Smooth muscle cell (in vitro differentiated cells): ENCODE data around the gene WDR37. TPM values are rescaled to one million over a fixed set of nuclear protein-coding genes. Genes with fewer than 3 reads are reported as not detected.

Experiments used
- DNase-seq: peaks from one replicate; lab custom pipeline; 2025; ENCODE audit not compliant: unreplicated experiment; lab: John Stamatoyannopoulos, UW
- H2AFZ ChIP-seq: fragments of 200-600 bp; sonication (generic); 2 replicates; pipeline ENCODE4 v1.6.0; 2016; ENCODE audit warnings: antibody characterized with exemption, low read depth, mild to moderate bottlenecking
- H3F3A ChIP-seq: fragments of 200-600 bp; sonication (generic); 2 replicates; pipeline ENCODE4 v1.6.0; 2017; ENCODE audit warnings: antibody characterized with exemption, low read depth
- H3K27ac ChIP-seq: fragments of 200-600 bp; sonication (generic); 2 replicates; pipeline ENCODE4 v1.5.1; 2016; ENCODE audit warnings: low read depth, mild to moderate bottlenecking
- H3K27me3 ChIP-seq: fragments of 200-600 bp; sonication (generic); 2 replicates; pipeline ENCODE4 v1.6.1; 2016; ENCODE audit warnings: low read depth, mild to moderate bottlenecking
- H3K36me3 ChIP-seq: fragments of 200-600 bp; sonication (generic); 2 replicates; pipeline ENCODE4 v1.5.1; 2016; ENCODE audit warnings: low read depth
- H3K4me1 ChIP-seq: fragments of 200-600 bp; sonication (generic); 2 replicates; pipeline ENCODE4 v1.5.1; 2016; ENCODE audit warnings: low read depth
- H3K4me2 ChIP-seq: fragments of 200-600 bp; sonication (generic); 2 replicates; pipeline ENCODE4 v1.6.0; 2016; ENCODE audit warnings: mild to moderate bottlenecking
- H3K4me3 ChIP-seq: fragments of 200-600 bp; sonication (generic); 2 replicates; pipeline ENCODE4 v1.5.1; 2016; ENCODE audit warnings: mild to moderate bottlenecking
- H3K79me2 ChIP-seq: fragments of 200-600 bp; sonication (generic); 2 replicates; pipeline ENCODE4 v1.6.0; 2016; ENCODE audit warnings: low read depth, mild to moderate bottlenecking
- H3K9ac ChIP-seq: fragments of 200-600 bp; sonication (generic); 2 replicates; pipeline ENCODE4 v1.6.0; 2016; ENCODE audit warnings: low read depth
- H3K9me3 ChIP-seq: fragments of 200-600 bp; sonication (generic); replicated peaks from 2 replicates; pipeline ENCODE4 v1.5.1; 2016; ENCODE audit warnings: low read depth
- H4K20me1 ChIP-seq: fragments of 200-600 bp; sonication (generic); 2 replicates; pipeline ENCODE4 v1.6.0; 2016; ENCODE audit warnings: low read depth
- WGBS: methylation state at CpG from one replicate; pipeline ENCODE4 v1.1.7; 2016; ENCODE audit warnings: low lambda C conversion rate; 5-methylcytosine and 5-hydroxymethylcytosine counted together
- polyA plus RNA-seq: library from polyadenylated mRNA; unstranded; fragments of >200 nt; fragmentation: Nextera tagmentation; extraction: Ambion mirVana; gene quantifications from 2 replicates; pipeline ENCODE4 v1.2.1, GENCODE V29; 2016
- total RNA-seq: library from RNA; depleted of rRNA; stranded (reverse); fragments of >200 nt; gene quantifications from 2 replicates; pipeline ENCODE4 v1.2.3, GENCODE V29; 2014
- TF ChIP-seq, protein P1 (sequence below): fragments of 200-600 bp; sonication (generic); IDR thresholded peaks from 2 replicates; pipeline ENCODE4 v1.5.1; 2017; ENCODE audit warnings: borderline replicate concordance, mild to moderate bottlenecking, antibody characterized with exemption; ENCODE audit not compliant: insufficient read depth, poor library complexity, severe bottlenecking

WDR37 gene
- total and polyA plus RNA-seq, 2 experiments from 2014 or later = 10.5 to 10.7 TPM

DNA sequence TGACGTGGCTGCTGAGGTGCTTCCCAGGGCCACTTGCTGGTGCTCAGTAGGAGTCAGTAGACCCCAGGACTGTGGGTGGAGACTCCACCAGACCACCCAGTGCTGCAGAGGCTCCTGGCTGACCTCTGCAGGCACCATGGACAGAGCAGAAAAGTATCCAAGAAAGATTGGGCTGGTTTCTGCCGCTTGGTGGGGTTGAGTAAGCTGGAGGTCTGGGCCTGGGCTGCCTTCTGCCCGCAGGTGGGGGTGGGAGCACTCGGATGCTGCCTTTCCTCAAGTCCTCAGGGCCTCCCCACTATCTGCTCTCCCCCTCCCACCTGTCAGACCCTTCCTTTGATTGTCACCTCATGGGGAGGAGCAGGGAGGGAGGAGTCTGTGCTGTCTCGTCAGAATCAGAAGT lies 91.6 kb downstream of the WDR37 start:
- Histone ChIP-seq H3K36me3 (no peaks in the 10 kb centered on the region), H3K79me2 (no peaks in the 10 kb centered on the region), H4K20me1 (no peaks in the 10 kb centered on the region), H3K27me3 (no peaks in the 10 kb centered on the region), H3K4me3 (no peak overlapping the region), H3F3A (no peaks in the 10 kb centered on the region), H3K9me3 (no peaks in the 10 kb centered on the region), H3K4me2 (no peak overlapping the region), H3K4me1 (no peaks in the 10 kb centered on the region), H3K9ac (no peak overlapping the region), H3K27ac (no peak overlapping the region), H2AFZ (no peak overlapping the region)
- 91% methylated on average over 4 of the region's 5 CpGs for WGBS
- no peak for DNase-seq
- TF ChIP-seq, protein P1, sequence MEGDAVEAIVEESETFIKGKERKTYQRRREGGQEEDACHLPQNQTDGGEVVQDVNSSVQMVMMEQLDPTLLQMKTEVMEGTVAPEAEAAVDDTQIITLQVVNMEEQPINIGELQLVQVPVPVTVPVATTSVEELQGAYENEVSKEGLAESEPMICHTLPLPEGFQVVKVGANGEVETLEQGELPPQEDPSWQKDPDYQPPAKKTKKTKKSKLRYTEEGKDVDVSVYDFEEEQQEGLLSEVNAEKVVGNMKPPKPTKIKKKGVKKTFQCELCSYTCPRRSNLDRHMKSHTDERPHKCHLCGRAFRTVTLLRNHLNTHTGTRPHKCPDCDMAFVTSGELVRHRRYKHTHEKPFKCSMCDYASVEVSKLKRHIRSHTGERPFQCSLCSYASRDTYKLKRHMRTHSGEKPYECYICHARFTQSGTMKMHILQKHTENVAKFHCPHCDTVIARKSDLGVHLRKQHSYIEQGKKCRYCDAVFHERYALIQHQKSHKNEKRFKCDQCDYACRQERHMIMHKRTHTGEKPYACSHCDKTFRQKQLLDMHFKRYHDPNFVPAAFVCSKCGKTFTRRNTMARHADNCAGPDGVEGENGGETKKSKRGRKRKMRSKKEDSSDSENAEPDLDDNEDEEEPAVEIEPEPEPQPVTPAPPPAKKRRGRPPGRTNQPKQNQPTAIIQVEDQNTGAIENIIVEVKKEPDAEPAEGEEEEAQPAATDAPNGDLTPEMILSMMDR = no peak

DNA sequence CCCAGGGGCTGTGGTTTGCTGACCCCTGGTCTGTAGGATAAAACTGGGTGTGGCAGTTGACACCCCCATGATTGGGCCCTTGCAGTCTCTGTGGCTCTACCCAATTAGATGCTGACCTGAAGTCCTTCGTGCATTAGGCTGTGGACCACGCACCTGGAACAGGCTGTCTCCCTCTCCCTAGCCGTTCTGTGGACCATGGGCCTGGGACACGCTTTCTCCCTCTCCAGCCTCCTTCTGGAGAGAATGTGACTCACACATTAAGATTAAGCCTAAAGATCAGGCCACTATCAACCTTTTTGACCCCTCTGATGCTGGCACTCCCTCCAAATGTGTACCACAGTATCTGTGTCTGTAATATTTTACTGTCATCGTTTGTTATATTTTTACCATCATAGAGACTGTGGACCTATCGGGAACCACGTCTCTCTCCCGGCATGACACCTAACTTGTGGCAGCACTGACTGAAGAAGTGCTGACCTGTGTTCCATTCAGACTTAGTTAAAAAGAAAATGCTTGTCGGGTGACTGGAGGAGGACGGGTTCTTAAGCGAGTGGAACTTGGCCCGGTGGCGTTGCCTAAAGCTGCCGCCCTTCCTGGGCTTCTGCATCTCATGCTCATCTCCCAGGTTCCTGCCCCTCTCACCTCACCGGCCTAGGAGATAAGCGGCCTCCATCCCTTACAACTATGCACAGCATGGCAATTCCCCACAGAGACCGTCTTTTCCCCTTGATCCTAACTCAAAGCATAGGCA lies 92.8 kb downstream of the WDR37 start:
- Histone ChIP-seq H3K4me3 (no peak overlapping the region), H3K36me3 (no peaks in the 10 kb centered on the region), H3K4me1 (peaks cover 3% of the 10 kb centered on the region), H3K9ac (no peak overlapping the region), H2AFZ (no peak overlapping the region), H3K4me2 (no peak overlapping the region), H3F3A (no peaks in the 10 kb centered on the region), H3K27me3 (no peaks in the 10 kb centered on the region), H3K79me2 (no peaks in the 10 kb centered on the region), H4K20me1 (no peaks in the 10 kb centered on the region), H3K27ac (no peak overlapping the region), H3K9me3 (no peaks in the 10 kb centered on the region)
- DNase-seq = no peak
- TF ChIP-seq, protein P1 = no peak
- 92% methylated on average over 17 of the region's 17 CpGs for WGBS

GRCh38 chr10:1149793-1150637 lies 93.8 kb downstream of the WDR37 start:
- H3K4me1 ChIP-seq = peaks cover 3% of the 10 kb centered on the region
- no peaks in the 10 kb centered on the region for H3K9me3 ChIP-seq
- H3K27ac ChIP-seq = no peak overlapping the region
- no peak overlapping the region for H2AFZ ChIP-seq
- H3F3A ChIP-seq = no peaks in the 10 kb centered on the region
- no peak for DNase-seq
- H4K20me1 ChIP-seq = no peaks in the 10 kb centered on the region
- H3K36me3 ChIP-seq = no peaks in the 10 kb centered on the region
- TF ChIP-seq, protein P1 = no peak
- no peaks in the 10 kb centered on the region for H3K27me3 ChIP-seq
- H3K79me2 ChIP-seq = no peaks in the 10 kb centered on the region
- H3K9ac ChIP-seq = no peak overlapping the region
- no peak overlapping the region for H3K4me3 ChIP-seq
- no peak overlapping the region for H3K4me2 ChIP-seq
- WGBS = 78% methylated on average over 23 of the region's 23 CpGs
